RPMI8226 (cell line): ENCODE data around the gene RETSAT.
"Not testable (repeated sequence)": the region's sequence is repeated elsewhere in the genome, so short reads cannot be mapped to it uniquely, and the experiment has no call there.

ENCODE experiments used
- DNase-seq: peaks from one replicate; pipeline ENCODE4 v3.0.0-alpha.2; 2015

Gene RETSAT

DNA sequence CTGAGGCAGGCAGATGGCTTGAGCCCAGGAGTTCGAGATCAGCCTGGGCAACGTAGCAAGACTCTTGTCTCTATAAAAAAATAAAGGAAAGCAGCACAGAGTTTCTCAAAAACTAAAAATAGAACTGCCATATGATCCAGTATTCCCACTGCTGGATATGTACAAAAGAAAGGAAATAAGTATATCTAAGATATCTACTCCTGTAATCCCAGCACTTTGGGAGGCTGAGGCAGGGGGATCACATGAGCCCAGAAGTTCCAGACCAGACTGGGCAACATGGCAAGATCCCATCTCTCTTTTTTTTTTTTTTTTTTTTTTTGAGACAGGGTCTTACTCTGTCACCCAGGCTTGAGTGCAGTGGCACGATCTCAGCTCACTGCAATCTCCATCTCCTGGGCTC lies 24.6 kb downstream of the RETSAT start:
- DNase-seq, result not testable (repeated sequence)

DNA sequence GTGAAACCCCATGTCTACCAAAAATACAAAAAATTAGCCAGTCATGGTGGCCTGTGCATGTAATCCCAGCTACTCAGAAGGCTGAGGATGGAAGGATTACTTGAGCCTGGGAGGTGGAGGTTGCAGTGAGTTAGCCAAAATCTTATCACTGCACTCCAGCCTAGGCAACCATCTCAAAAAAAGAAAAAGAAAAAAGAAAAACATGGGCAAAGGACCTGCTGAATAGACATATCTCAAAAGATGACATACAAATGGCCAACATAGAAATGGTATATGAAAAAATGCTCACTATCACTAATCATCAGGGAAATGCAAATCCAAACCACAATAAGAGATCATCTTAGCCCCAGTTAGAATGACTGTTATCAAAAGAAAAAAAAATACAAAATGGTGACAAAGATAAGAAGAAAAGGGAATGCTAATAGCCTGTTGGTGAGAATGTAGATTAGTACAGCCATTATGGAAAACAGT lies 25.1 kb downstream of the RETSAT start:
- DNase-seq, result no peak

- peak; percentile 96 for DNase-seq
Measured at GRCh38 chr2:85327822-85328617, 26.3 kb downstream of the RETSAT start, which contains the start of gene TGOLN2. Gene TGOLN2 (minus strand): TSS chr2:85327989. CDS start chr2:85327962, 27 bp downstream.

- peak; percentile 53 for DNase-seq
Measured at GRCh38 chr2:85327160-85327821, 27.0 kb downstream of the RETSAT start.

DNA sequence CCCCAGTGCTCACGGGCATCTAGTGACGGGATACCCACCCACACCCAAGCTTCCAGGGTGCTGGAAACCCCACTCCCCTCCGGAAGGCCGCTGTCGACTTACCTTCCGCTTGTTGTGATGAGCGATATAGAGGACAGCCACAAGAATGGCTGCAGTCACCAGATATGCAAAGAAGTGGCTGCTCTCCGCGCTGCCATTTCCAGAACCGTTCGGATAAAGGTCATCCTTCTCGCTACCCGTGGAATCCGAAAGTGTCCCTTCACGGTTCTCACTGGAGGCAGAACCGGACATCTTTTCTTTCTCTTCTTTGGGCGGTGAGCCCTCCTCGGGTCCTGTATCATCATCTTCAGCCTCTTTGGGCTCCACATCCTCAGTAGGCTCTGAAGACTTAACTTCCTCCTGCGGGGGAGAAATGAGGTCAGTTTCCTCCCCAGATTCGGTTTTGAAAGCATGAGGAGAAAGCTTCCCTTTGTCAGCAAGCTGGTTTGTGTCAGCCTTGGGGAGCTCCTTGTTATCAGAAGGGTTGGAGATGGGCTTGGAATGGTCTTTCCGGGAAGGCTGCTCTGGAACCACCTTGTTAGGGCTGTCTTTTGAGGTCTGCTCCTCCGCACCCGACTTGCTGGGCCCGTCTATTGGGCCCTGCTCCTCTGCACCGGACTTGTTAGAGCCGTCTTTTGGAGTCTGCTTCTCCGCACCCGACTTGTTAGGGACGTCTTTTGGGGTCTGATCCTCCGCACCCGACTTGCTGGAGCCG lies 27.7 kb downstream of the RETSAT start:
- DNase-seq, result peak; percentile 58

GRCh38 chr2:85325466-85325811 lies 28.9 kb downstream of the RETSAT start:
- no peak for DNase-seq

DNA sequence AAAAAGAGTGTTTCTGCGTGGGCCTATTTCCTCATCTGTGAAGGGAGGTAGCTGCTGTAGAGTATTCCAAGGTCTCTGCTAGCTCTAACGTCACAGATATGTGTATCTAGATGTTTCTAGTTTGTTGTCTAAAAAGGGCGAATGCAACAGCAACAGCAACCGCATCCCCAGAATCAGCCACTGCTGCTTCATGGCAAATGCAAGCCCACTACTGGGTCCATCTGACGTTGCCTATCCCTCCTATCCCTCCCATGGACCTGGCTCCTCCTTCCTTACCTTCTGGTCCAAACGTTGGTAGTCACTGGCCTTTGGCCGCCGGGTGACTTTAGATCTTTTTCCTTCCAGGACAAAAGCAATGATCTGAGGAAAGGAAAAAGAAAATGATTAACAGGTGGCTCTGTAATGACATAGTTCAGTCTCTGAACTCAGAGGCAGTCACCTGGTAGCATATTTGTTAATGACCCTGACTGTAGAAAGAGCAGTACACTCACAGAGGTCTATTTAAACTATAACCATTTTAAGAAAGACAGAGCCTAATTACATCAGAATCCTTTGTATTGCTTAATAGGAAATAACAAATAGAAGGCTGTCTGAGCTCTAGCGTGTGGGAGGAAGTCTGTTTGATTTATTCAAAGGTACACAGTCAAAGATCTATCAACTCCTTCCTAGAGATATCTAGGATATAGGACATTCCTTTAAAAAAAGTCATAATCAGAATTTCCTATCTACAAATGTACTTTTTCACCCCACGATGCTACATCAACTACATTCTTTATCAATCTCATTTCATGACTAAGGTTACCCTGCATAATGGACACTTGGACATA lies 29.5 kb downstream of the RETSAT start:
- no peak for DNase-seq

GRCh38 chr2:85323988-85324367 lies 30.4 kb downstream of the RETSAT start:
- DNase-seq, result not testable (repeated sequence)

- DNase-seq, result no peak
Measured at GRCh38 chr2:85323351-85323987, 30.9 kb downstream of the RETSAT start.

DNA sequence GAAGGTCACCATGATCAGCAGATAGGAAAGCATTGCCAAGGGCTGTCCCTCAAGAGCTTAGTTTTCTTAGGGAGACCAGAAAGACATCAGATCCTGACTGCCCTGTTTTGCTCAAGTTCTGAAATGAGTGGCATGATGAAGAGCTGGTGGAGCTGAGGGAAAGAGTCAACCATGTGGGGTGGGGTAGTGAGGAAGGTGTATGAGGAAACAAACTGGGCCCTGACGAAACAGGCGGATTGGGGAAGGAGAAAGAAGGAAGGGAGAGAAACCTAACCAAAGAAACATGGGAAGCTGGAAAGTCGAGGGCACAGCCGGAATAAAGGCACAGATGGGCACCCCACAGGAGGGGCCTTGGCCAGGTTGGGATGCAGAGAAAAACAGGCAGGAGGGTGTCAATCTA lies 34.5 kb downstream of the RETSAT start:
- DNase-seq, result no peak

GRCh38 chr2:85318222-85319074 lies 35.9 kb downstream of the RETSAT start:
- no peak for DNase-seq

DNA sequence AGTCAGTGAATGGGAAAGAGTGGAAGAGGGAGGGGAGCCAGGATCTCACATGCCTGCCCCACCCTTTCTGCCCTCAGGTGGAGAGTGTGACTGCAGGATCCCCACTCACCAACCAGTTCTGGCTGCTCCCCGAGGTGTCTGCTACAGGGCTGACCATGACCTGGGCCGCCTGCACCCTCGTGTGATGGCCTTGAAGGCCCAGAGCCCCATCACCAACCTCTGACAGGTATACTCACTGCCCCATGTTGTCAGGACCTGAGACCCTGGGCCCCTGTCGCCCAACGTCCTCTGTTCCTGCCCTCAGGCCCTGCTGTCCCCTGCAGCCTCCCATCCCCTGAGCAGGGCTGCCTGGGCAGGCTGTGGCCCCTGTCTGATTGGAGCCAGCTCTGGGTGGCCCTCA lies 38.4 kb downstream of the RETSAT start:
- DNase-seq, result not testable (repeated sequence)

- DNase-seq, result no peak
Measured at GRCh38 chr2:85314884-85315242, 39.5 kb downstream of the RETSAT start.

- no peak for DNase-seq
Measured at GRCh38 chr2:85312404-85312803, 41.9 kb downstream of the RETSAT start.

GRCh38 chr2:85310330-85310729 lies 44.0 kb downstream of the RETSAT start:
- no peak for DNase-seq

DNA sequence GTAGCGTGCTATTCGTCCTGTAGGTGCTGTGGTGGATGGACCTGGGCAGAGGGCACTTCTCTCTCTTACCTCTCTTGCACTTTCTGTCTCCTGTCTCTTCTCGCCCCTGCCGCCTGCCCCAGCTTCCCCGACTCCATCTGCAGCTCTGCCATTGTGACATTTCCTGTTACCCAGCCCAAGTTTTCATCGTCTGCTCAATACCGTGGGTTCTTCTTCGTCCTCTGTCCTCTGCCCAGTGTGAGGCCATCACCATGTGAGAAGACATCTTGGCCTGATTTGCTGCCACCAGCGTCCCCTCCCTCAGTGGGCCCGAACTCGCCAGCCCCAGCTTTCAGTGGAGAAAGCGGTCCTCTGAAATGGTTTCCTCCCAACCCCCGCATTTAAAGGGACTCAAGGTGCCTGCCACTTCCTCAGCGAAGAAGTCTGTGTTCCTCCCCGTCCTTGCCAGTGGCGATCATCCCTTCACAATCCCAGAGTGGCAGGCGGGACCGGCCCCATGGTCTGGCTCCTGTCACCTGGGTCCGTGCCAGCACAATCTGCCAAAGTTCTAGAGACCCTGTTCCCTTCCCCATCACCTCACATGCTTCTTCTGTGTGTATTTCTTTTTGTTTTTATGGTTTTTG lies 44.5 kb downstream of the RETSAT start:
- peak; percentile 15 for DNase-seq

- peak; percentile 61 for DNase-seq
Measured at GRCh38 chr2:85308896-85309555, 45.3 kb downstream of the RETSAT start.

DNA sequence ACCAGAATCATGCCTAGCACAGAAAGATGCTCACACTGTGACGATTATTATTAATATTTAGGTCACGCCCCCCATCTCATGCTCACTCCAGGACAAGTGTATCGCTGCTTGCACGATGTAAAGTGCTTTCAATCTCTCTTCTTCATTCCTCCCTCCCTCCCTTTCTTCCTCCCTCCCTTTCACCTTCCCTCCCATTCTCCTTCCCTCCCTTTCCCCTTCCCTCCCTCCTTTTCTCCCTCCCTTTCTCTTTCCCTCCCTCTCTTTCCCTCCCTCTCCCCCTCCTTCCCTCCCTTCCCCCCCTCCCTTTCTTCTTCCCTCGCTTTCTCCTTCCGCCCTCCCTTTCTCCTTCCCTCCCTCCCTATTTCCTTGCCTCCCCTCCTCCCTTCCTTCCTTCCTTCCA lies 46.1 kb downstream of the RETSAT start:
- DNase-seq, result no peak

DNA sequence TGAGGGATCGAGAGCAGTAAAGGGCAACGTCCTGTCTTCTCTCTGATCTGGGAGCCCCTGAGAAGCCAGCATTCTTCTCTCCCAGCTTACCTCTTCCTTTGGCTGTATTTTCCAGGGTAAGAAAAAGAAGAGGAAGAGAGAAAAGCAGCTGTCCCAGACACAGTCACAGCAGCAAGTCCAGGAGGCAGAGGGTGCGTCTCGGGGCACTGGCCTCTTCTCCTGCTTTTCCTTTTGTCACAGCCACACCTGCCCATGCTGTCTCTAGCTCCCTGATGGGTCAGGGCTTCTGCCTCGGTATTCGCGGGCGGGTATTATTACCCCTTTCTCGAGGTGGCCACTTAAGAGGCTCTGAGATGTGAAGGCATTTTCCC lies 46.8 kb downstream of the RETSAT start:
- no peak for DNase-seq
